Small intestine (tissue), 7 donors: ENCODE results near the gene SF3B2. TPM values are rescaled to one million over a fixed set of nuclear protein-coding genes. Genes with fewer than 3 reads are reported as not detected.
A peak's percentile ranks its signal among the peaks of the same experiment; 100 is the strongest.

Source experiments
- DNase-seq, 2 donors: peaks; one replicate each; pipeline versions ENCODE4 v3.0.0 to v3.0.0-alpha.2; 2013
- FAIRE-seq: peaks from 2 replicates; lab custom pipeline; 2012; peaks lifted over from hg19 to GRCh38; lab: Jason Lieb, UNC
- H3K27ac ChIP-seq, 3 donors: one replicate each; pipeline ENCODE4 v1.5.1; 2013; ENCODE audit warnings: low read length in 2 of 3, mild to moderate bottlenecking in 2 of 3, control low read depth in 1 of 3, inconsistent platforms in 1 of 3, low read depth in 1 of 3, moderate library complexity in 1 of 3
- H3K27me3 ChIP-seq, 3 donors: one replicate each; pipeline ENCODE4 v1.6.1; 2013; ENCODE audit warnings: low read length in 3 of 3, inconsistent platforms in 1 of 3; ENCODE audit not compliant: control insufficient read depth in 3 of 3, insufficient read depth in 3 of 3
- H3K36me3 ChIP-seq, 3 donors: one replicate each; pipeline ENCODE4 v1.6.1; 2013; ENCODE audit warnings: low read length in 3 of 3, inconsistent platforms in 1 of 3, low read depth in 1 of 3, mild to moderate bottlenecking in 1 of 3, moderate library complexity in 1 of 3; ENCODE audit not compliant: control insufficient read depth in 3 of 3, insufficient read depth in 2 of 3
- H3K4me1 ChIP-seq, 3 donors: one replicate each; pipeline ENCODE4 v1.6.1; 2013; ENCODE audit warnings: low read length in 2 of 3, inconsistent platforms in 1 of 3, low read depth in 1 of 3, mild to moderate bottlenecking in 1 of 3, moderate library complexity in 1 of 3; ENCODE audit not compliant: control insufficient read depth in 3 of 3, insufficient read depth in 2 of 3
- H3K4me3 ChIP-seq, 3 donors: one replicate each; pipeline ENCODE4 v1.5.1; 2013; ENCODE audit warnings: low read length in 3 of 3, control low read depth in 1 of 3, inconsistent platforms in 1 of 3, low read depth in 1 of 3, mild to moderate bottlenecking in 1 of 3, moderate library complexity in 1 of 3
- H3K9me3 ChIP-seq, 2 donors: one replicate each; pipeline ENCODE4 v1.6.1; 2013; ENCODE audit warnings: low read depth in 1 of 2, low read length in 1 of 2; ENCODE audit not compliant: control insufficient read depth in 2 of 2, insufficient read depth in 1 of 2
- WGBS, 3 donors: extraction: QIAGEN DNeasy Blood & Tissue Kit; methylation state at CpG; one replicate each; pipeline ENCODE4 v1.1.7; 2013; 5-methylcytosine and 5-hydroxymethylcytosine counted together
- polyA plus RNA-seq, 4 donors: library from polyadenylated mRNA; stranded (reverse) in 3 of 4; unstranded in 1 of 4; fragments of 200-250 nt in 3 of 4; fragments of 120-200 nt in 1 of 4; gene quantifications; one replicate each; pipeline versions ENCODE4 v1.2.1 to v1.2.3, GENCODE V29; 2013
- donor health status: healthy with polysubstance abuse.
- donor health status: control.
- donor health status: control.
- donor health status: Bipolar disorder and iron deficiency.
- donor health status: healthy.

Gene SF3B2
- polyA plus RNA-seq, 4 donors: 106 to 141 (median 122) TPM

- DNase-seq (no peak), FAIRE-seq (no peak)
- Histone ChIP-seq H3K4me3 (no peak overlapping the region), H3K27me3 (no peaks in the 10 kb centered on the region), H3K4me1 (no peaks in the 10 kb centered on the region), H3K9me3 (peaks cover 0 to 6% of the 10 kb centered on the region in 2 donors), H3K27ac (no peak overlapping the region), H3K36me3 (peaks cover 42 to 69% (median 46%) of the 10 kb centered on the region in 3 donors)
- 96 to 98% (median 96%) methylated on average over 2 of the region's 2 CpGs for WGBS, 3 donors
These were observed 10.2 kb downstream of the SF3B2 start for GRCh38 chr11:66062408-66062807.

DNA sequence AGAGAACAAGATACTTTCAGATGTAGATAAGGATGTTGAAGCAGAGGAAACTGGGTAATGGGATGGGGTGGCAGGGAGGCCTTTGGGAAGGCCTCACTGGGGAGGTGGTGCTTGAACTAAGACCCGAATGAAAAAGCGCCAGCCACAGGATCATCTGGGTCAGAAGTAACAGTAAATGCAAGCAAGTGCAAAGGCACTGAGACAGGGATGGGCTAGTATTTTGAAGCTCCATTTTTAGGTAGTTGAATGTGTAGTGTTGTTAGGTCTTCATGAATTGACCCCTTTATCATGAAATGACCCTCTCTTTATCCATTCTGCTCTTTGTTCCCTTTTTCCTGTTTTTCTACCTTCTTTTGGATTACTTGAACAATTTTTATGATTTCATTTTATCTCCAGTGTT lies 11.7 kb downstream of the SF3B2 start:
- Histone ChIP-seq H3K4me1 (peaks cover 0 to 6% (median 0%) of the 10 kb centered on the region in 3 donors), H3K4me3 (no peak overlapping the region), H3K36me3 (peaks cover 38 to 70% (median 38%) of the 10 kb centered on the region in 3 donors), H3K27me3 (no peaks in the 10 kb centered on the region), H3K27ac (no peak overlapping the region), H3K9me3 (peaks cover 0 to 6% of the 10 kb centered on the region in 2 donors)
- WGBS, 3 donors: 95 to 98% (median 98%) methylated on average over 2 of the region's 2 CpGs
- FAIRE-seq (no peak), DNase-seq (no peak)

GRCh38 chr11:66064571-66064970 lies 12.4 kb downstream of the SF3B2 start:
- peaks cover 0 to 11% (median 2%) of the 10 kb centered on the region in 3 donors for H3K4me1 ChIP-seq
- peaks cover 0 to 6% of the 10 kb centered on the region in 2 donors for H3K9me3 ChIP-seq
- 100% methylated on average over 1 of the region's 1 CpG for WGBS, 3 donors
- H3K27ac ChIP-seq: no peak overlapping the region
- no peak for FAIRE-seq
- no peaks in the 10 kb centered on the region for H3K27me3 ChIP-seq
- peaks cover 32 to 70% (median 34%) of the 10 kb centered on the region in 3 donors for H3K36me3 ChIP-seq
- H3K4me3 ChIP-seq: no peak overlapping the region
- DNase-seq: no peak

DNA sequence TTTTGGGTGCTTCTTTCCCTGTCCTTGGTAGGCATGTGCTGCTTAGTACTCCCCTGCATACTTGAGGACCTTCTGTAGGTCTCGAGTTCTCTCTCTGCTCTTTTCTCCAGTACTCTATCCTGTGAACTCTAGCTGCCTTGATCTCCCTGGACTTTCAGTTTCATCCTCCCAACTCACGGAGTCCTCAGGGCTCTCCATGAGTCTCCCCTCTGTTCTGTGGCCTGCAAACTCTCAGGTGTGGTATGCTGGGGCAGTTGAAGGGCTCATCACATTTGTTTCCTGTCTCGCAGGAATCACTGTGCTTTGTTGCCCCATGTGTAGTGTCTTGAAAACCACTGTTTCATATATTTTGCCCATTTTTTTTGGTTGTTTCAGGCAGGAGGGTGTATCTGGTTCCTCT lies 14.6 kb downstream of the SF3B2 start:
- H3K27ac ChIP-seq: peak overlapping the region in 1 of 3 donors; percentile 17
- DNase-seq (no peak), FAIRE-seq (no peak)
- no peak overlapping the region for H3K4me3 ChIP-seq
- H3K27me3 ChIP-seq: no peaks in the 10 kb centered on the region
- peaks cover 17 to 52% (median 20%) of the 10 kb centered on the region in 3 donors for H3K36me3 ChIP-seq
- peaks cover 0 to 6% of the 10 kb centered on the region in 2 donors for H3K9me3 ChIP-seq
- WGBS, 3 donors: 61 to 68% (median 67%) methylated on average over 3 of the region's 3 CpGs
- H3K4me1 ChIP-seq: peaks cover 0 to 11% (median 4%) of the 10 kb centered on the region in 3 donors

DNA sequence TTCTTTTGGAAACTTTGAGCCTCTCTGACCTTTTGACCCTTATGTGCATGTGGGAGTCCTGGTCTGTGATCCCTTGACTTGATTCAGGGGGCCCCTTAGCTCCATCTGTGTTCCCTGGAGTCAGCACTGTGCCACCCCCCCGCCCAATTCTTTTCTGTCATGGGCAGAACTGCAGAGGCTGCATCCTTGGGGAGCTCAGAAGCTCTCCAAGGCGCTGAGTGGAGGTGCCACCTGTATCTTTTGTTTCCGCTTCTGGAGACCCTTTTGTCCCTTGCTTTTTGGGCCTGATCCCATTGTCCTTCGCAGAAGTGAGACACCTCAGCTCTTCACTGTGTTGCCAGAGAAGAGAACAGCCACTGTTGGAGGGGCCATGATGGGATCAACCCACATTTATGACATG lies 15.5 kb downstream of the SF3B2 start:
- FAIRE-seq: no peak
- H3K27ac ChIP-seq: peak overlapping the region in 1 of 3 donors; percentile 36

GRCh38 chr11:66068154-66068821 lies 16.1 kb downstream of the SF3B2 start:
- DNase-seq (peak; percentile 64 to 82), FAIRE-seq (no peak)
- no peaks in the 10 kb centered on the region for H3K27me3 ChIP-seq
- WGBS, 3 donors: 57 to 63% (median 59%) methylated on average over 17 of the region's 17 CpGs
- peaks cover 0 to 11% (median 4%) of the 10 kb centered on the region in 3 donors for H3K4me1 ChIP-seq
- peaks cover 0 to 6% of the 10 kb centered on the region in 2 donors for H3K9me3 ChIP-seq
- peaks cover 9 to 48% (median 13%) of the 10 kb centered on the region in 3 donors for H3K36me3 ChIP-seq
- peak overlapping the region in 1 of 3 donors; percentile 90 for H3K27ac ChIP-seq
- no peak overlapping the region for H3K4me3 ChIP-seq

More for the DNA sequence above, 15.5 kb downstream of the SF3B2 start:
- Histone ChIP-seq H3K9me3 (peaks cover 0 to 6% of the 10 kb centered on the region in 2 donors), H3K27me3 (no peaks in the 10 kb centered on the region), H3K4me1 (peaks cover 0 to 11% (median 4%) of the 10 kb centered on the region in 3 donors), H3K36me3 (peaks cover 16 to 50% (median 19%) of the 10 kb centered on the region in 3 donors), H3K4me3 (no peak overlapping the region)
- 76 to 95% (median 82%) methylated on average over 4 of the region's 4 CpGs for WGBS, 3 donors
- DNase-seq: no peak

GRCh38 chr11:66068923-66069714 lies 17.0 kb downstream of the SF3B2 start:
- FAIRE-seq (no peak), DNase-seq (no peak)
- Histone ChIP-seq H3K36me3 (peaks cover 3 to 45% (median 6%) of the 10 kb centered on the region in 3 donors), H3K9me3 (peaks cover 0 to 4% of the 10 kb centered on the region in 2 donors), H3K27ac (peak overlapping the region; percentile 36 to 90 (median 69)), H3K27me3 (no peaks in the 10 kb centered on the region), H3K4me3 (peak overlapping the region; percentile 30 to 68 (median 66)), H3K4me1 (peaks cover 0 to 11% (median 4%) of the 10 kb centered on the region in 3 donors)
- 35 to 41% (median 41%) methylated on average over 14 of the region's 14 CpGs for WGBS, 3 donors
